ENCODE measurements around the gene DNAJA3.

DNAJA3 gene

GRCh38 chr16:4435337-4436067, 9.8 kb downstream of the DNAJA3 start:
- no peak for DNase-seq

GRCh38 chr16:4437366-4437765, 11.7 kb downstream of the DNAJA3 start:
- no peak for DNase-seq

GRCh38 chr16:4442371-4442770, 16.7 kb downstream of the DNAJA3 start:
- no peak for DNase-seq

- no peak for DNase-seq
Measured at GRCh38 chr16:4443271-4443670, 17.6 kb downstream of the DNAJA3 start.

DNA sequence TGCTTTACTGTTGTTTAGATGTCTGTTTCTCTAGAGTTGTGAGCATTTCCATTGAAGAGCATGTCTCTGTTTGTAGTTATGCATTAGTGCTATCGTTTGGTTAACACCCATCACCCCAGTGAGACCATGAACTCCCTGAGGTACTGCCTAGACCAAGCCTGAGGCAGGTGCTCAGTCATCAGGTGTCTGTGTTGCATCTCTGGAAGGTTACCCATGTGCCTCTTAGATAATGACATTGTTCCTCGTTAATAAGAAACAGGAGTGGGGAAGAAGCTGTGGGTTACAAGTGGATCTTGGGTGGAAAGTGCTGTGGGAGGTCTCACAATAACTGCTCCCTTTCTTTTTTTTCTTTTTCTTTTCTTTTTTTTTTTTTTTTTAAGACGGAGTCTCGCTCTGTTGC, 18.3 kb downstream of the DNAJA3 start:
- DNase-seq, result no peak

- DNase-seq, result no peak
Measured at GRCh38 chr16:4450430-4450829, 24.8 kb downstream of the DNAJA3 start.

DNA sequence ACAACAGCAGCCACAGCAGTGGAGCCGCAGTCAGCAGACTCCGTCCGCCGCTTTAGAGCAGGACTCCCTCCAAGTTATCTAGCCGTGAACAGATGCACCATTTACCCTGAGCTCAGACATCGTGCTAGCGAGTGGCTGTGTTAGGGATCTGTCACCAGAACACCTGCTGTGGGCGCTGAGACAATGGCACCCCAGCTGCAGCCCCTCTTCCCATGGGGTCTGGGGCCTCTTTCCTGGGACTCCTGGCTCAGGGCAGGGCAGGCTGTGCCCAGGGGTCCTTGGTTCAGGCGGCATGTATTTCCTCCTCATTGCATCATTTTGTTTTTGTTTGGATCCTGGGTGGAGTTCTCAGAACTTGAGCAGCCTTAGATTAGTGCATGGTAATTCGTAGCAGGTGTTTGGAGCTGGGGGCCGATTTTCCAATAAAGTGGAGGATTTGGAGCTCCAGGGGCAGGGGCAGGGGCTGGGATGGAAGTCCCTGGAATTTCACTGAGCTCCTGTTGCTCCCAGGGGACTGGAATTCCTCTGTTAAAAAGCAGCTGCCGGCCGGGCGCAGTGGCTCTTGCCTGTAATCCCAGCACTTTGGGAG, 25.4 kb downstream of the DNAJA3 start:
- DNase-seq, result no peak

GRCh38 chr16:4452674-4453073, 27.0 kb downstream of the DNAJA3 start:
- no peak for DNase-seq

- no peak for DNase-seq
Measured at GRCh38 chr16:4454623-4455022, 29.0 kb downstream of the DNAJA3 start.

- no peak for DNase-seq
Measured at GRCh38 chr16:4455081-4455480, 29.4 kb downstream of the DNAJA3 start.

DNA sequence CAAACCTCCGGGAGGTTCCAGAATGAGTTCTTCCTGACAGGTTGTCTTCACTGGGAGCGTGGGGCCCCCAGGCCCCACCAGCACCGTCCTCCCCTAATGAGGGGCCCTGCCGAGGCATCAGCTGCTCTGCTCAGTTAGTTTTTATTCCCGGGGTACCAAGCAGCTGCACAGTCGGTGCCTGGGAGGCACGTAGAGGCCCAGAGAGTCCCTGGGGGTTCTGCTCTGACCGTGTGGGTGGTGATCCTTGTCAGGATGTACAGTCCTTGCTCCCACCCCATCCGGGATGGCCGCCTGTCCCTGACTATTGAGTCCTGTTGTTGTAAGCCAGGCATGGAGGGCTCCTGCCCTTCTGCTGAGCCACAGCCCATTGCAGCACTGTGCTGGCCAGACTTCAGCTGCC, 30.3 kb downstream of the DNAJA3 start:
- no peak for DNase-seq

DNA sequence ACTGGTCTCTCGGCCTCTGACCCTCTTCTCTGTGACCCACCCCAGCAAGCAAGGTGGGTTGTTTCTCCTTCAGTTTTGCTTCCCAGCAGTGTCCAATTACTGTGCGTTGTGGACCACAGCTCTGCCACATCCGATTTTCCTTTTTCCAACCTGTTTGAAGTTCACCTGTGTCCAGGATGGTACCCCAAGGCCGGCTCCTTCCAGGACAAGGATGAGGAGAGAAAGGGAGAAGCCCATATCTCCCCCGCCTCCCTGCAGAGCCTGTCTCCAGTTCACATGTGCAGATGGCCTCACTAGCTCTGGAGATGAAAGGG, 35.2 kb downstream of the DNAJA3 start:
- DNase-seq, result no peak

DNA sequence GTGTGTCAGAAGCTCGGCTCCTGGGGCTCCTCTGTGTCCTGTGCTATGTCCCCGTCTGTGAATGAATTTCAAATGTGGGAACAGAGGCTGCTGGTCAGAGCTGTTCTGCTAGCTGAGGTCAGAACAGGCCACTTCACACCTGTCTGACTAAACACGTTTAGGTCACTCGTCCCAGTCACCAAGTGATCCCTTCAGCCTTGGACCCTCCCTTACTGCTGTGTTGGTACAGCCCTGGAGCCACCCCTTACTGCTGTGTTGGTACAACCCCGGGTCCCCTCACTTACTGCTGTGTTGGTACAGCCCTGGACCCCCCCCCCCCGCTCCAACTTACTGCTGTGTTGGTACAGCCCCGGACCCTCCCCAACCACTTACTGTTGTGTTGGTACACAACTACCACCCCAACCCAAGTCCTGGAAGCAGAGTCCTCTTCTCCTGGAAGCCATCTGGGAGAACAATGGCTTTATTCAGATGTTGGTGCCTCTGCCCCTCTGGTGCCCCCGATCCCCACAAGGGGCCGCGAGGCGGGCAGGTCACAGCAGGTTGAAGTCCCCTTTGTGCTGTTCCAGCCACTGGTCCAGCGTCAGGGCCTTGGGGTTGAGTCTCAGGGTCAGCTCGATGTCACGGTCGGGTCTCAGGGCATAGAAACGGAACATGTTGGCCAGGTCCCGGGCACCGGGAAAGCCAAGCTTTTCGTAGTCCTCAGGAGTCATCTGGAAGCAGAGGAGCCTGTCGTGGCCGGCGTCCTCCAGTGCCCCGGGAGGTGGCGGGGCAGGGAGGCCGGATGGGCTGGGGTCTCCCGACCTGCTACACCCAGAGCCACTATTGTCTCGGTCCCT, 35.8 kb downstream of the DNAJA3 start:
- no peak for DNase-seq

DNA sequence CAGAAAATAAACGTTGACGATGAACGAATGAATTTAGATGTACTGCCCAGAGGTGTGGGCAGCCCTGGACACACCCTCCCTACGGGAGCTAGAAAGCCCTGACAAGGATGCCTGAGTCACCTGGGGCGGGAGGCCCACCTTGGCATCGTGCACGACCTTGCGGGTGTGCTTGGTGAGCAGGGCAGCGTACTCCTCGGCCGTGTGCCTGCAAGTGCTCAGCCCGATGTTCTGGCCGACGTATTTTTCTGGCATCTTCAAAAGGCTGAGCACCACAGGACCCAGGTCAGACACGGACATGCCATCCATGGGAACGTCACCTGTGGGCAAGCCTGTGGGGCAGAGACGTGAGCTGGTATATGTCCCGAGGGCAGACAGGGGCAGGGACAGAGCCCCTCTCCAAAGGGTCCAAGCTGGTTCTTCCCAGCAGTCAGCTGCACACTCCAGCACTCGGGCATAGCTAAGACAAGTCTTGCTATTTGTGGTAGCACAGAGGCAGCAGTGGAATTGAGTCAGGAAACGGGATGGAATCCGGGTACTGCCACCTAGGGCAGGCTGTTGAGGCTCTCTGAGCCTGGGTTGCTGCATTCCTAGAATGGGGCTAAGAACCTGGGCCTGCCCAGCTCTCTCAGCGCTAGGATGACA, 38.0 kb downstream of the DNAJA3 start:
- DNase-seq, result no peak

DNA sequence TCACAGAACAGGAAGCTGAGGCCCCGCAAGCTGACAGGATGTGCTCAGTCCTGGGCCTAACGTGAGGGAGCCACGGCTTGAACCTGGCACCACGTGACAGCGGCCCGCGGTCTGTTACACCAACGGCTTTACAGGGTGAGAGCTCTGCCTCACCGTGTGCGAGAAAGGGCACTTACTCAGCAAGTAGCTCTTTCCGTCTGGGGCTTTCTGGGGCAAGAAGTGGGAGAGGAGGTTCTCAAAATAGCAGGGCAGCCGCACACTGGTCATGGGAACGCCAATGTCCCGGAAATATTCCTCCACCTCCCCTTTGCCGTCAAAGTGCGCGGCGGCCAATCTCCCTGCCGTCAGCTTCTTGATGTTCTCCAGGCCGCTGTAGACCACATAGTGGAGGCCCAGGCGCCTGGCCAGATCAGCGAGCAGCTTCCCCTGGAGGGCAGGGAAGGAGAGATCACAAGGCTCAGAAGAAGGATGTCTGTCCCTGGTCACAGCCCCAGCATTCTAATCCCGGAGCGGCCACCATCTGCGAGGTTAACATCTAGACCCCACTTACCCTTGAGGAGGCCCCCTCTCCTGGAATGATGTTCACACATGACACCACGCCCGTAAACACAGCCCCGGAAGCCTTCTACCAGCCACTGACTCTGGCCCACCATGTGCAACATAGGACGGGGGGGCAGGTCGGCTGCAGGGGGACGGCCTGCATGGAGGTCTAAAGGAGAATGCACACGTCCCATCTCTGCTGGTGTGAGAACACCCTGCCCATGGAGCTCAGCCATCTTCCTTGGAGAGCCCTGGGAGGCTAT, 40.5 kb downstream of the DNAJA3 start:
- no peak for DNase-seq

GRCh38 chr16:4467916-4468315, 42.2 kb downstream of the DNAJA3 start:
- no peak for DNase-seq

GRCh38 chr16:4468972-4469371, 43.3 kb downstream of the DNAJA3 start:
- DNase-seq, result no peak

- no peak for DNase-seq
Measured at GRCh38 chr16:4471869-4472268, 46.2 kb downstream of the DNAJA3 start.

GRCh38 chr16:4472880-4473279, 47.2 kb downstream of the DNAJA3 start:
- no peak for DNase-seq

DNA sequence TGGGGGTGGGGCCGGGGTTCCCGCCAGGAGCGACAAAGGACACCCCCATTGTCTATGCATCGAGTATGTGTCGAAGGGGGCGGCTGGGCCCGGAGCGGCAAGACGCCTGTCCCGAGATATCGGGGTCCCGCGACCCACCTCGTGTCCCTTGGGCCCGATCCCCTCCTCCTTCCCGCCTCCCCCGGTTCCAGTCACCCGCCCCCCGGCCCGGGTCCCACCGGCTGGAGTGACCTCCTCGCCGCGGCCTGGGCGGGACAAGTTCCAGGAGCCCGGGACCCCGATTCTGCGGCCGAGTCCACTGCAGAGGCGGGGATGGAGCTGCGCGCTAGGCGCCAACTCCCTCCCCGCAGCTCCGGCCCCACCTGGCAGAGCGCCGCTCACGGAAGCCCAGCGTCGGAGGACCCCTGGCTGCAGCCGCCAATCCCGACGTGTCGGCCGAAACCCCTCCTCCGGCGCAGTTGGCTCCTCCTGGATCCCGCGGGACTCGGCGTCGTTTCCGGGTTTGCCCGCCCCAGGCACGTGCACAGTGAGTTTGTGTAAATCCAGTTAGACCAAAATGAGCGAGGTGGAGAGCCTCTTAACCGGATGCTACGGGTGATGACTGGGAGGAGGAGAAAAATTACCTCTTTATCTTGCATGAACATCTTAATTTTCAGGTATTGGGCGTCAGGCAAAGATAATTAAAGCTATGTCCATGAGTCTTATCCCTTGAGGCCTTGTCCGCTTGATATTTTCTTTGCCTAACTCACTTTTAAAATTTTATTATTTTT, 48.7 kb downstream of the DNAJA3 start, which contains the start of gene NMRAL1:
TSS of gene NMRAL1 (minus strand) at position 434 of the 770 bp plus-strand sequence. CDS start 493 bp downstream, outside the sequence.
- DNase-seq, result peak; percentile 75

DNA sequence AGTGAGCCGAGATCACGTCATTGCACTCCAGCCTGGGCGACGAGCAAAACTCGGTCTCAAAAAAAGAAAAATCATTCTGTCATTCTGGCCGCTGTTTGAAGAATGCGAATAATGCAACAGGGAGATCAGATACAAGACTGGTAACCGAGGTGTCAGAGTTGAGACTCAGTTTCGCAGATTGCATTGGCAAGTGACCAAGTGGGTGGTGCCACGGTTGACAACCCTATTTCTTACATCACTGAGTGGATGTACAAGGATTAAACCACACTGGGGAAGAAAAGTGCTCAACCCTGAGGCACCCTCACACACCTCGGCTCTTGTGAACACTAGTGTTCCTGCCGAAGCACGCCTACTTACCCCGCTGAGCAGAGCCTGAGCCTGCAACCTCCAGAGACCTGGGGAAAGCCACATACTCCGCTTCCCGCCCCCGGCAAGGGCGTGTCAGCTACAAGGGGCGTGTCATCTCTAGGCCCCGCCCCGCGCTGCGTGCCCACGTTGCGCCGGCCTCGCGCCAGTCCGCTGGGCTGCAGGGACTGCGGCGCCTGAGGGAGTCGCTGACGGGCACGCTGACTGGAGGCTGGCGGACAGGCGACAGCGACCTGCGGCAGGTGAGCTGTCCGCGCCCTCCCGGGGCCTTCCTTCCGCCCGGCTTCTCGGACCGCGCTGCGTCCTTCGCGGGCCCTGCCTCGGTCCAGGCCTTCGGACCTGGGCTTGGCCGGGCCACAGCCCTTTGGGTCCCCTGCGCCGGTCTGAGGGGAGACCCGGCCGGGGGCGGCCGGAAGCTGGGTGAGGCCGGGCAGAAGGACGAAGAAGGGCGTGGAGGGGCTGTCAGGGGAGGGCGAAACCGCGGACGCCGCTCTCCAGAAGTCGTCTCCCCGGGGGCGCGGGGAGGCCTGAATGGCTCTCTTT, 50.5 kb downstream of the DNAJA3 start, which contains the start of gene HMOX2:
TSS of gene HMOX2 (plus strand) at position 519 of the 909 bp plus-strand sequence. CDS start 29,127 bp downstream, outside the sequence.
- peak; percentile 72 for DNase-seq

Data from amniotic stem cell (primary cell).